CD4-positive, alpha-beta T cell treated with Interleukin-6 at 100 ng/mL for 8 hours (primary cell): ENCODE measurements around the gene TRIM49D1.
"Not testable (repeated sequence)": the region's sequence is repeated elsewhere in the genome, so short reads cannot be mapped to it uniquely, and the experiment has no call there.

Experiments used
- DNase-seq: peaks from one replicate; pipeline ENCODE4 v3.0.0-alpha.2; 2020; ENCODE audit warnings: mixed read lengths, low spot score

Gene TRIM49D1, protein sequence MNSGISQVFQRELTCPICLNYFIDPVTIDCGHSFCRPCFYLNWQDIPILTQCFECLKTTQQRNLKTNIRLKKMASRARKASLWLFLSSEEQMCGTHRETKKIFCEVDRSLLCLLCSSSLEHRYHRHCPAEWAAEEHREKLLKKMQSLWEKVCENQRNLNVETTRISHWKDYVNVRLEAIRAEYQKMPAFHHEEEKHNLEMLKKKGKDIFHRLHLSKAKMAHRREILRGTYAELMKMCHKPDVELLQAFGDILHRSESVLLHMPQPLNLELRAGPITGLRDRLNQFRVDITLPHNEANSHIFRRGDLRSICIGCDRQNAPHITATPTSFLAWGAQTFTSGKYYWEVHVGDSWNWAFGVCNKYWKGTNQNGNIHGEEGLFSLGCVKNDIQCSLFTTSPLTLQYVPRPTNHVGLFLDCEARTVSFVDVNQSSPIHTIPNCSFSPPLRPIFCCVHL

DNA sequence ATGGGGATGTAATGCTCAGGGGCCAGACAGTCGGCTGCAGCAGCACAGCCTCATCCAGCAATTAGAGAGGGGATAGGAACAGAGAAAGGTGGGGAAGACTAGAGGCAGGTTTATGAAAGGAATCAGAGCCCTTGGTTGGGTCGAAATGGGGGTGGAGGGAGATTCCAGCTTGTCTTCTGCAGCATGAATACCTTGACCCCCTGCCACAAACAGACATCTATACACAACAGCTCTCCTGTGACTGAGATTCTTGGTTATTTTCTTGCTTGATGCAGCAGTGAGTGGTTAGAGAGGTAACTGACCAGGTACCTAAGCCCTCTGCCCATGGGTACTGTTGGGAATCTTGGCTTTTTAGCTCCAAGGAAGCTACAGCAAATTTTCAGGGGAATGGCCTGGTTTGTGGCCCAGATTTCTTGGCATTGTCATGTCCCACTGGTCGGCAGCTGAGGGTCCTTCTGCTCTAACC lies at the start of gene TRIM49D1:
Gene TRIM49D1 (minus strand): TSS at position 51 of the 466 bp plus-strand sequence. CDS start 4,535 bp downstream, outside the sequence.
- DNase-seq, result no peak

DNA sequence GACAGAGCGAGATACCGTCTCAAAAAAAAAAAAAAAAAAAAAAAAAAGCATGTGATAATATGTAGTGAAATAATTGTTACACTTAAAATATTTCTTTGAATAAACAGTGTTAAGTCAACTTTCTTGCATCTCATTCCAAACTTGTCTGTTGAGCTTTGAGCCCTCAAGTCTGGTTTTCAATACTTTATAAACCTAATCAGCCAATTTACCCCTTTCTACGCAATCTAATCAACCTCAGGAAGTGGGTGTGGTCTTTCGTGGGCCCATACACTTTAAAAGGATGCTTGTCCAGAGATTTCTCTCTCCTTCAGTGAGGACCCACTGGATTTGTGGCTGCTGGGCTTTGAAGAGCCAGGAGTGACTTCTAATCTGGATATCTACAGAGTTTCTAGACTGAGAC lies 43.7 kb upstream of the TRIM49D1 start, which contains the start of gene TRIM64:
Gene TRIM64 (plus strand): TSS at position 301 of the 400 bp plus-strand sequence. CDS start 2,467 bp downstream, outside the sequence.
- not testable (repeated sequence) for DNase-seq

DNA sequence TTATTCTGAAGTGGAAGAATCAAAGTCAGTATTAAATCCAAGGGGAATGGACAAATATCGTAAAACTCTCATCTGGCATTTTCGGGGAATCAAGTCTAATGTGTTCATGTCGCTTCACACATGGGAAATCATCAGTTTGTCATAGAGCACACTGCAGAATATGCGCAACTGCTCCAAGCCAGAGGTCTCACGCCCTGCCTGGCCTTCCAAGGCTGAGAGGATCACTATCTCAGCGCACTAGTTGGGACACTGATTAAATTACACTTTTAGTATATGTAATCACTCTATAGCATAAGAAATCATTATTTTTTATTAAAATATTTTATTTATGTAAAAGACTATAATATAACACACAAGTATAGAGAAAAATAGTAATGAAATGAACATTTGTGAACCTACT lies 38.8 kb upstream of the TRIM49D1 start:
- not testable (repeated sequence) for DNase-seq

DNA sequence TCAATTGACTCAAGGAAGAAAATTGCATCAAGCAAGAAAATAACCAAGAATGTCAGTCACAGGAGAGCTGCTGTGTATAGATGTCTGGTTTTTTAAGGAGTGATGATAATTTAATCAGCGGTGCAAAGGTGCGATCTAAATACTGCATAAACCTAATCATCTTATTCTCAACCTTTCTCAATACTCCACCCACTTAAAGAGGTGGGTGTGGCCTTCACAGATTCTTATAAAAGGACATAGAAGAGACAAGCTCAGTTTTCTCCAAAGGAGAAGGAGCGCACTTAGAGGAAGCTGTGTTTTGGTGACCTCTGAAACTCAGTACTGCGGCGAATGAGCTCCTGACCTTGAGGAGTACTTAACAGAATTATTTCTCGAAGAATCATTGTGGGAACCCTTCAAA lies 1.7 kb upstream of the TRIM49D1 start, which contains the start of gene TRIM49D2:
Gene TRIM49D2 (plus strand): TSS at position 301 of the 400 bp plus-strand sequence. CDS start 2,698 bp downstream, outside the sequence.
- not testable (repeated sequence) for DNase-seq

DNA sequence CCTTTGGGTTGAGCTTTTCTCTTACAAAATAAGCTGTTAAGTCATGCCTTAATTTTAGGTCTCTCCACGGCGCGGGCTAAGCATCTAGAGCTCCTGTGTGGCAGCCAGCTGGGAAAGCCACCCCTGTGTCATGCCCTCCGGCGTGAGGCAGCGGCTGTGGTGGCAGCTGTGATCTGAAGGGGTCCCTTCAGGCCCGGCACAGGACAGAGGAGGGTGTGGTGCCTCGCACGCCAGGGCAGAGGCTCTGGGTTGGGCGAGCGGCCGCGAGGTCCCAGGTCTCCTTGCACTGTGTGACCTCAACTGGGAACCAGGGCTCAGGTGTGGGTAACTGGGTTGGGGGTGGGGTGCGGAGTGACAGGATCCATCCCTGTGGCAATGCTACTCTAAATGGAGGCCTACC lies 21.2 kb downstream of the TRIM49D1 start:
- DNase-seq, result not testable (repeated sequence)

DNA sequence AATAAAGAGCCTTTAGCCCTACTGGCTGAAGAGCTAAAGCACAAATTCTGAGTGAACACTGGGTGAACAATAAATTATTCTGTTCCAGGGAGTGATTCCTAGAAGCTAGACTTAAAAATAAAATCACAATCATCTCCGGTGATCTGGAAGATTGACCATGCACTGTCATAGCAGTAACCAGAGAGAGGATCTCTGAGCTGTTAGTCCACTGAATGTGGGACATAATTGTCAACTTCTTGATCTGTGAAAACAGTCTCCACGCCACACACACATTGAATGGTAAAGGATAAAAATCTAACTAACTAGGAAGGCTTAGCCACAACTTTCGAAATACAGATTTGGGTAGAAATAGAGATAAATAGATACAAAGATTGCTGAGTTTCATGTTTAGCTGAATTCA lies 28.8 kb downstream of the TRIM49D1 start:
- DNase-seq, result not testable (repeated sequence)

DNA sequence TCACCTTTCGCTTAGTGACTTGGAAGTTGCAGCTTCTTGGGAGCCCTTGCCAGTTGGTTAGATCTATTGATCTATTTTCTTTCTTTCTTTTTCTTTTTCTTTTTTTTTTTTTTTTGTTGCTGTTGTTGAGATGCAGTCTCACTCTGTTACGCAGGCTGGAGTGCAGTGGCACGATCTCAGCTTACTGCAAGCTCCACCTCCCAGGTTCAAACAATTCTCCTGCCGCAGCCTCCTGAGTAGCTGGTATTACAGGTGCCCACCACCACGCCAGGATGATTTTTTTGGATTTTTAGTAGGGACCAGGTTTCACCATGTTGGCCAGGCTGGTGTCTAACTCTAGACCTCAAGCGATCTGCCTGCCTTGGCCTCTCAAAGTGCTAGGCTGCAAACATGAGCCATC lies 44.5 kb downstream of the TRIM49D1 start:
- DNase-seq, result not testable (repeated sequence)

DNA sequence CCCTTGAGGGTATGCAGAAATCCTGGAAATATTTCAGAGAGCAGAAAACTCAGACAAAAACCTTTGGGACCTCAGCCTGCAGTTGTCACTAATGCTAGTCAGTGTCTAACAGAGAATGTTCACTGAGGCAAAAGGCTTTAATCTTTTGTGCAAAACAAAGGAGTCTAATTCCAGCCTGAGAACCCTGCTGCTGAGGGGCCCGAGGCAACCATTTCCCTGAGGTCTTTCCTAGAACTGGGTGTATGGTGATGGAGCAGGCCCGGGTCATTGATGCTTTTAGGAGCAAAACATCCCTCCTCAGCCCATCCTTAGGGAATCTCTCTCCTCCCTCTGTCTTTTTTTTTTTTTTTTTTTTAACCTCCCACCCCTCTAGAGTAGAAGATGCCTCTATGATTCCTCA lies 49.5 kb downstream of the TRIM49D1 start:
- not testable (repeated sequence) for DNase-seq

DNA sequence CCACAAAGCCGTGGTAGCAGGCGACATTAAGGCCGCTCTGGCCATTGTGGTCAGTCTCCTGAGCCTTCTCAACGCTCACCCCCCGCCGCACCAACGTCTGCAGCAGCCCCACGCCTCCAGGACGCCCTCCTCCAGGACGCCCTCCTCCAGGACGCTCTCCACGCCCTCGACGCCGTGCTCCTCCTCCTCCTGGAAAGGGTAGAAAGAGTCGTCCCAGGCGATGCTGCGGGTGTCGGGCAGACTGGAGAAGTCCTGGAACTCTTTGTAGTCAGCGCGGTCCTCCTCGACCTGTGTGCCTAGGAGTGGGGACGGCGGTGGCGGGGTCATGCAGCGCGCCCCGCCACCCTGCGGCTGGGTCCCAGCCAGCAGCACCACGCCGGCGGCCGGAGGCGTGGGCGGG lies 56.8 kb downstream of the TRIM49D1 start:
- DNase-seq, result not testable (repeated sequence)

DNA sequence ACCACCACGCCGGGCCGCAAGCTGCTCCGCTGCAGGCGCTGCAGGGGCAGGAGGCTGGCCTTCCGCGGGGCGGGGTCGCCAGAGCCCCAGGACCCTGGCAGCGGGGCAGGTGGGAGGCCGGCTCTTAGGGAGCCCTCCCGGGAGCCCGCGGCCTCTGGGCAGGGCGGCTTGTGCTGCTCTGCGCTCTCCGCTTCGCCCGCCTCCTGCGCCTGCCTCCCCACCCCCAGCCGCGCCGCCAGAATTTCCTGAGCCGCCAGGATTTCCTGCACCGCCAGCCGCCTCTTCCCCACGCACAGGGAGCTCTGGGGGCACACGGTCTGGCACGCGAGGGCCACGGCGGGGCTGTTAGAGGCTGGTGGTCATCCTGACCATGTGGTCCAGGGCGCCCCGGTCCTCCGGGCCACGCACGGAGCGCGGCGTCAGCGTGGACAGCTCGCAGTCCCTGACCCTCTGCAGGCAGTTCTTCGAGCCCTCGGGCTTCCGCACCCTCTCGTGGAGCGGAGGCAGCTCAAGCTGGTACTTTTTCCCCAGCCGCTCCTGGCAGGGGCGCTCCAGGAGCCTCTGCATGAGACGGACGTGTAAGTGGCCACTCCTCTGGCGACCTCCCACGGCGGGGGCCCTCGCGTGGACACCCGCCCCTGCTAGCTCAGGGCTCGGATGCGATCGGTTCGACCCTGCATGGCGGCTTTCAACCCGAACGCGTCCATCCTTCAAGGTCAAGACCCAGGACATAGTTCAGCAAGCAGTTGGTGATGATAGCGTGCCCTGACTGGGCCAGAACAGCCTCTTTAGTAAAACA lies 57.9 kb downstream of the TRIM49D1 start:
- not testable (repeated sequence) for DNase-seq
